Measurements from ENCODE around the gene TMOD1.

DNA sequence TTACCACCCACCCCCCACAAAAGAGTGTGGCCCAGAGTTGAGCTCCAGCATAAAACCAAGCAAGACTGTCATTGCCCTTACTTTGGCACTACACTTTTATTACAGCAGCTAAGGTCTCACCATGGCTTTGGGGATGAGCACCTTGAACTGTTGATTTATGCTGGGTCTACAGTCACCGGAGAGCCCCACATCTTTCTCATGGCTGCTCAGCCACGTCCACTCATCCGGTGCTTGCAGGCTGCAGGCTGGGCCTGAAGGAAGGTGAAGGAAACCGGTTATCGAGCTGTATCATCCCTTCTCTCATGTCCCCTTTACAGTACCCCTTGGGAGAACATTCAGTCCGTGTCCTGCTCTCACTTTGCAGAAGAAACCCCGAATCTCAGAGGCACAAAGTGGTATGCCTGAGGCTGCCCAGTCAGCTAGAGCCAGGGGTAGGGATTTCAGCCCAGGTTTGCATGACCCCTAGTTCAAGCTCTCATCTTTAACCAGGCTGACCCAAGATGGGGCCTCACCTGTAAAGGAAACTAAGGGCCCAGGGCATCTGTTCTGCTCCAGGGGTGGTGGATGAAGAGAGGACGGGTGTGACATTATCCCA lies 11.6 kb downstream of the TMOD1 start:
- TF ChIP-seq, protein P1, sequence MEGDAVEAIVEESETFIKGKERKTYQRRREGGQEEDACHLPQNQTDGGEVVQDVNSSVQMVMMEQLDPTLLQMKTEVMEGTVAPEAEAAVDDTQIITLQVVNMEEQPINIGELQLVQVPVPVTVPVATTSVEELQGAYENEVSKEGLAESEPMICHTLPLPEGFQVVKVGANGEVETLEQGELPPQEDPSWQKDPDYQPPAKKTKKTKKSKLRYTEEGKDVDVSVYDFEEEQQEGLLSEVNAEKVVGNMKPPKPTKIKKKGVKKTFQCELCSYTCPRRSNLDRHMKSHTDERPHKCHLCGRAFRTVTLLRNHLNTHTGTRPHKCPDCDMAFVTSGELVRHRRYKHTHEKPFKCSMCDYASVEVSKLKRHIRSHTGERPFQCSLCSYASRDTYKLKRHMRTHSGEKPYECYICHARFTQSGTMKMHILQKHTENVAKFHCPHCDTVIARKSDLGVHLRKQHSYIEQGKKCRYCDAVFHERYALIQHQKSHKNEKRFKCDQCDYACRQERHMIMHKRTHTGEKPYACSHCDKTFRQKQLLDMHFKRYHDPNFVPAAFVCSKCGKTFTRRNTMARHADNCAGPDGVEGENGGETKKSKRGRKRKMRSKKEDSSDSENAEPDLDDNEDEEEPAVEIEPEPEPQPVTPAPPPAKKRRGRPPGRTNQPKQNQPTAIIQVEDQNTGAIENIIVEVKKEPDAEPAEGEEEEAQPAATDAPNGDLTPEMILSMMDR (IDR thresholded peaks at IDR 0.05; ENCODE audit: low read depth, low read length, missing input control) = no peak
- TF ChIP-seq, protein P2, sequence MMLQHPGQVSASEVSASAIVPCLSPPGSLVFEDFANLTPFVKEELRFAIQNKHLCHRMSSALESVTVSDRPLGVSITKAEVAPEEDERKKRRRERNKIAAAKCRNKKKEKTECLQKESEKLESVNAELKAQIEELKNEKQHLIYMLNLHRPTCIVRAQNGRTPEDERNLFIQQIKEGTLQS (IDR thresholded peaks at IDR 0.05) = no peak
